ENCODE data around the gene PRKACA.

GRCh38 chr19:14135985-14136508 is 18.5 kb upstream of the PRKACA start:
- no peak for TF ChIP-seq CTCF (conservative IDR thresholded peaks at IDR 0.05; ENCODE audit: low read depth, low read length)
- no peak for TF ChIP-seq EZH2 (IDR thresholded peaks at IDR 0.05; ENCODE audit: borderline replicate concordance, low read depth, low read length, poor library complexity, severe bottlenecking)

Data from A673 (cell line).